H1 (cell line): Measurements from ENCODE around the gene UBN1. TPM values are rescaled to one million over a fixed set of nuclear protein-coding genes. Genes with fewer than 3 reads are reported as not detected.

ENCODE experiments used
- CTCF ChIA-PET: fragments of 300-600 bp; sonication (Branson Sonifier 250); formaldehyde crosslinking; loops from one replicate; lab custom pipeline; 2021; ENCODE audit not compliant: partially characterized antibody; lab: Charles Lee
- POLR2A ChIA-PET: fragments of 300-600 bp; sonication (Branson Sonifier 250); formaldehyde crosslinking; loops from one replicate; lab custom pipeline; 2021; ENCODE audit warnings: inconsistent platforms; ENCODE audit not compliant: partially characterized antibody; lab: Charles Lee
- DNase-seq, 2 experiments: peaks; one replicate each; pipeline versions ENCODE4 v3.0.0 to v3.0.0-alpha.2; 2010 to 2022; ENCODE audit warnings: low spot score in 2 of 2, low read depth in 1 of 2, mixed read lengths in 1 of 2
- FAIRE-seq: peaks from 2 replicates; lab custom pipeline; 2011; peaks lifted over from hg19 to GRCh38; lab: Jason Lieb, UNC
- H2AFZ ChIP-seq: 2 replicates; pipeline ENCODE4 v1.8.1; 2012; ENCODE audit warnings: low read length, inconsistent platforms
- H2AK5ac ChIP-seq: 2 replicates; pipeline ENCODE4 v1.6.1; 2013; ENCODE audit warnings: low read depth, low read length
- H2BK120ac ChIP-seq: replicated peaks from 2 replicates; pipeline ENCODE3; 2013; ENCODE audit warnings: low read depth, low read length, inconsistent platforms
- H2BK12ac ChIP-seq: 2 replicates; pipeline ENCODE4 v1.6.1; 2013; ENCODE audit warnings: low read depth, low read length
- H2BK15ac ChIP-seq: 2 replicates; pipeline ENCODE4 v1.6.1; 2013; ENCODE audit warnings: low read length
- H2BK20ac ChIP-seq: 2 replicates; pipeline ENCODE4 v1.6.1; 2013; ENCODE audit warnings: low read length
- H2BK5ac ChIP-seq: 2 replicates; pipeline ENCODE4 v1.6.1; 2013; ENCODE audit warnings: low read depth, low read length
- H3K14ac ChIP-seq: 2 replicates; pipeline ENCODE4 v1.6.1; 2013; ENCODE audit warnings: inconsistent platforms; ENCODE audit not compliant: insufficient read length
- H3K18ac ChIP-seq: 2 replicates; pipeline ENCODE4 v1.6.1; 2013; ENCODE audit warnings: low read length; ENCODE audit errors: extremely low read depth
- H3K23ac ChIP-seq: 2 replicates; pipeline ENCODE4 v1.6.1; 2013; ENCODE audit warnings: inconsistent platforms; ENCODE audit not compliant: insufficient read length
- H3K23me2 ChIP-seq: 2 replicates; pipeline ENCODE4 v1.6.1; 2013; ENCODE audit warnings: low read depth, low read length
- H3K27ac ChIP-seq: 2 replicates; pipeline ENCODE4 v1.6.1; 2011; ENCODE audit warnings: low read depth, low read length, inconsistent platforms
- H3K27me3 ChIP-seq, 4 experiments: replicated peaks in 1 of 4; 1 replicate in 1 of 4; 2 replicates in 3 of 4; pipeline versions ENCODE4 v1.6.1 to v1.8.1; 2011 to 2013; ENCODE audit warnings: low read length in 3 of 4, mild to moderate bottlenecking in 3 of 4, inconsistent platforms in 2 of 4, mixed read lengths in 2 of 4, moderate library complexity in 1 of 4; ENCODE audit not compliant: control insufficient read depth in 3 of 4, insufficient read depth in 3 of 4; ENCODE audit errors: extremely low read depth in 1 of 4
- H3K36me3 ChIP-seq, 4 experiments: 2 replicates each; pipeline versions ENCODE4 v1.6.1 to v1.8.1; 2011 to 2013; ENCODE audit warnings: mild to moderate bottlenecking in 4 of 4, low read length in 3 of 4, moderate library complexity in 2 of 4, control low read depth in 1 of 4, inconsistent platforms in 1 of 4; ENCODE audit not compliant: insufficient read depth in 4 of 4, control insufficient read depth in 2 of 4
- H3K4ac ChIP-seq: replicated peaks from 2 replicates; pipeline ENCODE3; 2013; ENCODE audit warnings: low read length, low read depth, mixed read lengths, inconsistent platforms; ENCODE audit not compliant: insufficient read length
- H3K4me1 ChIP-seq, 4 experiments: replicated peaks in 1 of 4; 1 replicate in 1 of 4; 2 replicates in 3 of 4; pipeline versions ENCODE4 v1.6.1 to v1.8.1; 2011 to 2013; ENCODE audit warnings: low read length in 3 of 4, inconsistent platforms in 2 of 4, mixed read lengths in 1 of 4; ENCODE audit not compliant: insufficient read depth in 4 of 4, control insufficient read depth in 3 of 4
- H3K4me2 ChIP-seq, 2 experiments: 2 replicates each; pipeline versions ENCODE4 v1.6.1 to v1.8.1; 2011 to 2013; ENCODE audit warnings: low read depth in 2 of 2, low read length in 2 of 2, control low read depth in 1 of 2, inconsistent platforms in 1 of 2, mild to moderate bottlenecking in 1 of 2; ENCODE audit not compliant: insufficient read depth in 1 of 2
- H3K4me3 ChIP-seq, 4 experiments: fragments of 200-600, 300-600 bp in 1 of 4; sonication (generic), shearing (Covaris generic), sonication (Bioruptor Twin) in 1 of 4; 2 replicates each; pipeline versions ENCODE4 v1.5.1 to v1.8.1; 2011 to 2016; ENCODE audit warnings: low read length in 4 of 4, low read depth in 3 of 4, control low read depth in 2 of 4, inconsistent platforms in 2 of 4, mild to moderate bottlenecking in 2 of 4, mixed read lengths in 1 of 4, moderate library complexity in 1 of 4; ENCODE audit not compliant: insufficient read depth in 2 of 4; ENCODE audit errors: extremely low read depth in 1 of 4
- H3K56ac ChIP-seq: replicated peaks from 2 replicates; pipeline ENCODE3; 2013; ENCODE audit warnings: low read depth, mild to moderate bottlenecking, mixed read lengths, low read length, inconsistent platforms; ENCODE audit not compliant: insufficient read length
- H3K79me1 ChIP-seq: 2 replicates; pipeline ENCODE4 v1.6.1; 2013; ENCODE audit warnings: low read depth, low read length, control low read depth
- H3K79me2 ChIP-seq, 2 experiments: 2 replicates each; pipeline versions ENCODE4 v1.6.1 to v1.8.1; 2012 to 2013; ENCODE audit warnings: low read length in 2 of 2, mild to moderate bottlenecking in 2 of 2, inconsistent platforms in 1 of 2; ENCODE audit not compliant: insufficient read depth in 2 of 2, control insufficient read depth in 1 of 2
- H3K9ac ChIP-seq, 4 experiments: replicated peaks in 1 of 4; 1 replicate in 1 of 4; 2 replicates in 3 of 4; pipeline versions ENCODE4 v1.6.1 to v1.8.1; 2011 to 2013; ENCODE audit warnings: low read depth in 3 of 4, low read length in 3 of 4, control low read depth in 2 of 4, mild to moderate bottlenecking in 2 of 4, moderate library complexity in 2 of 4, inconsistent platforms in 1 of 4; ENCODE audit errors: extremely low read depth in 1 of 4
- H3K9me3 ChIP-seq, 2 experiments: 2 replicates each; pipeline versions ENCODE4 v1.6.1 to v1.8.1; 2012 to 2013; ENCODE audit warnings: mild to moderate bottlenecking in 2 of 2, moderate library complexity in 2 of 2, control low read depth in 1 of 2, inconsistent platforms in 1 of 2, low read depth in 1 of 2, low read length in 1 of 2, mixed read lengths in 1 of 2; ENCODE audit not compliant: insufficient read depth in 2 of 2
- H4K20me1 ChIP-seq, 2 experiments: replicated peaks in 1 of 2; 2 replicates each; pipeline versions ENCODE3 to v1.8.1; 2011 to 2013; ENCODE audit warnings: inconsistent platforms in 2 of 2, low read length in 2 of 2, mild to moderate bottlenecking in 1 of 2; ENCODE audit not compliant: insufficient read depth in 2 of 2, control insufficient read depth in 1 of 2
- H4K5ac ChIP-seq: 2 replicates; pipeline ENCODE4 v1.6.1; 2013; ENCODE audit warnings: low read length, low read depth, mixed read lengths, inconsistent platforms; ENCODE audit not compliant: insufficient read length
- H4K8ac ChIP-seq: 2 replicates; pipeline ENCODE4 v1.8.0; 2013; ENCODE audit warnings: mild to moderate bottlenecking, moderate library complexity, low read length, inconsistent platforms; ENCODE audit not compliant: insufficient read depth; ENCODE audit errors: extremely low read depth
- H4K91ac ChIP-seq: replicated peaks from 2 replicates; pipeline ENCODE3; 2013; ENCODE audit warnings: low read length, mixed read lengths, inconsistent platforms; ENCODE audit not compliant: insufficient read length
- CBX5 ChIP-seq: fragments of 300-800, 300-1000 bp; sonication (generic); IDR thresholded peaks from 2 replicates; pipeline ENCODE4 v1.7.1; 2016; ENCODE audit warnings: antibody characterized with exemption, low read length, low read depth
- CBX8 ChIP-seq: fragments of 300-800, 300-1000 bp; sonication (generic); IDR thresholded peaks from 2 replicates; pipeline ENCODE4 v1.7.1; 2016; ENCODE audit warnings: low read depth, low read length, borderline replicate concordance
- CEBPB ChIP-seq: IDR thresholded peaks from 2 replicates; pipeline ENCODE4 v1.6.1; 2012; ENCODE audit warnings: low read depth, low read length
- GTF2F1 ChIP-seq: IDR thresholded peaks from 2 replicates; pipeline ENCODE4 v1.6.1; 2012; ENCODE audit warnings: low read depth, low read length, improper control_type of control experiment, borderline replicate concordance
- PHF8 ChIP-seq: fragments of 200-600 bp; sonication (generic); conservative IDR thresholded peaks from 2 replicates; pipeline ENCODE4 v1.7.1; 2012; ENCODE audit warnings: low read depth, mild to moderate bottlenecking, inconsistent platforms, low read length, moderate library complexity
- POLR2AphosphoS5 ChIP-seq: IDR thresholded peaks from 2 replicates; pipeline ENCODE4 v1.6.1; 2011; ENCODE audit warnings: low read depth, low read length
- RBBP5 ChIP-seq: IDR thresholded peaks from 2 replicates; pipeline ENCODE4 v1.7.1; 2012; ENCODE audit warnings: low read depth, mild to moderate bottlenecking, inconsistent platforms, low read length, moderate library complexity, borderline replicate concordance
- SIN3A ChIP-seq, 2 experiments: IDR thresholded peaks in 1 of 2; conservative IDR thresholded peaks in 1 of 2; 2 replicates each; pipeline ENCODE4 v1.6.1; 2011 to 2012; ENCODE audit warnings: low read length in 2 of 2, improper control_type of control experiment in 1 of 2, low read depth in 1 of 2, mild to moderate bottlenecking in 1 of 2
- SP1 ChIP-seq: IDR thresholded peaks from 2 replicates; pipeline ENCODE4 v1.6.1; 2011; ENCODE audit warnings: low read depth, low read length
- WGBS, 2 experiments: shearing (Covaris generic) in 1 of 2; methylation state at CpG; one replicate each; pipeline versions ENCODE4 v1.1.6 to v1.1.7; 2013 to 2015; ENCODE audit warnings: low lambda C conversion rate in 2 of 2, mixed read lengths in 2 of 2, inconsistent platforms in 1 of 2, low coverage in 1 of 2, missing lambda C conversion rate in 1 of 2; ENCODE audit not compliant: insufficient replicate concordance in 2 of 2, insufficient coverage in 1 of 2, insufficient read length in 1 of 2; ENCODE audit errors: extremely low coverage in 1 of 2, missing lambda C conversion rate in 1 of 2; 5-methylcytosine and 5-hydroxymethylcytosine counted together
- polyA plus RNA-seq, 7 experiments: library from polyadenylated mRNA; depleted of rRNA in 3 of 7; stranded (reverse) in 5 of 7; unstranded in 2 of 7; fragments of >200 nt in 5 of 7; fragments of 200-250 nt in 2 of 7; gene quantifications; 1 replicate in 5 of 7; 2 replicates in 1 of 7; 4 replicates in 1 of 7; pipeline versions ENCODE4 v1.2.1 to v1.2.3, GENCODE V29; 2011 to 2013; ENCODE audit warnings: missing spikeins in 2 of 7, mixed read lengths in 2 of 7
- total RNA-seq: library from RNA; stranded (reverse); fragmentation: NEBNext Ultra II Directional; extraction: Animal tissue kit (Norgen Biotek cat#: 25700); gene quantifications from 2 replicates; pipeline ENCODE4 v1.2.1, GENCODE V29; 2021

Gene UBN1
- total and polyA plus RNA-seq, 2 of the 8 experiments (the other 6 are each of a cell fraction or from before 2014, with no cell fraction given): 16.2 to 37.0 TPM

DNA sequence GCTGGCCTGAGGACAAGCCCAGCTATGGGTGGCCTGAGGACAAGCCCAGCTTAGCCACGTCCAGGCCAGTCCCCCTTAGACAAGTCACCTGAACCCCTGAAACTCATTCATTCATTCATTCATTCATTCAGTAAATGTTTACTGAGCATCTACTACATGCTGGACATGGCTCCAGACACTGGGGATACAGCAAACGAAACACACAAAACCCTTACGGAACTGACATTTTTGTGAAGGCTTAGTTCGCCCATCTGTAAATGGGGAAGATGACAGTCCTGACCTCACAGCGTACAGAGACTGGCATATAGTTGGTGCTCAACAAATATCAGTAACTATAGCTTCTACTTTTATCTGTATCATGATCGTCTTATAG is 52.2 kb downstream of the UBN1 start:
- CTCF ChIA-PET: interaction anchor here (0.7 to 2.1 kb wide), 5 partner anchors 13 to 182 kb away, joined by 3 to 8 read pairs (median 3); no protein-coding TSS in a partner anchor
- FAIRE-seq (no peak), DNase-seq (no peak)

More for the DNA sequence above, 52.2 kb downstream of the UBN1 start:
- Histone ChIP-seq H4K91ac (no peak overlapping the region), H4K5ac (no peak overlapping the region), H4K20me1 (peaks cover 0 to 6% of the 10 kb centered on the region in 2 experiments), H3K27ac (no peak overlapping the region), H3K56ac (no peak overlapping the region), H2BK12ac (no peak overlapping the region), H3K4ac (no peak overlapping the region), H3K4me2 (no peak overlapping the region), H2BK5ac (no peak overlapping the region), H3K23ac (no peak overlapping the region), H3K14ac (no peak overlapping the region), H2AFZ (no peak overlapping the region), H3K4me1 (no peaks in the 10 kb centered on the region), H2BK15ac (no peak overlapping the region), H3K79me1 (no peaks in the 10 kb centered on the region), H3K18ac (no peak overlapping the region), H4K8ac (no peak overlapping the region), H2BK120ac (no peak overlapping the region), H2AK5ac (no peak overlapping the region), H3K4me3 (no peak overlapping the region), H3K27me3 (no peaks in the 10 kb centered on the region), H3K36me3 (peaks cover 0 to 23% (median 14%) of the 10 kb centered on the region in 4 experiments; a peak in 6 of 8 replicates), H2BK20ac (no peak overlapping the region), H3K9me3 (peaks cover 0 to 6% of the 10 kb centered on the region in 2 experiments; a peak in 1 of 4 replicates), H3K23me2 (no peaks in the 10 kb centered on the region), H3K79me2 (no peaks in the 10 kb centered on the region), H3K9ac (no peak overlapping the region)
- no peak for TF ChIP-seq CBX8
- TF ChIP-seq RBBP5: no peak
- no peak for TF ChIP-seq SIN3A (conservative IDR thresholded peaks at IDR 0.05 in 1 of 2, IDR thresholded peaks at IDR 0.05 in 1 of 2; ENCODE audit: low read depth in 1 of 2, low read length in 2 of 2)
- no peak for TF ChIP-seq GTF2F1
- TF ChIP-seq CEBPB: no peak
- no peak for TF ChIP-seq SP1
- no peak for TF ChIP-seq PHF8
- TF ChIP-seq CBX5: no peak
- no peak for TF ChIP-seq POLR2AphosphoS5
- WGBS, 2 experiments: 85% methylated on average over 6 of the region's 6 CpGs; no CpG with 5 or more reads in 1 of the 2 experiments
- POLR2A ChIA-PET: interaction anchor here (0.7 to 2.7 kb wide), 4 partner anchors 7 to 59 kb away, joined by 3 to 10 read pairs (median 3); partner anchors contain the start of gene SEC14L5
